ENCODE data around the gene ACSL4.
"Not testable (repeated sequence)": the region's sequence is repeated elsewhere in the genome, so short reads cannot be mapped to it uniquely, and the experiment has no call there.

Gene ACSL4

DNA sequence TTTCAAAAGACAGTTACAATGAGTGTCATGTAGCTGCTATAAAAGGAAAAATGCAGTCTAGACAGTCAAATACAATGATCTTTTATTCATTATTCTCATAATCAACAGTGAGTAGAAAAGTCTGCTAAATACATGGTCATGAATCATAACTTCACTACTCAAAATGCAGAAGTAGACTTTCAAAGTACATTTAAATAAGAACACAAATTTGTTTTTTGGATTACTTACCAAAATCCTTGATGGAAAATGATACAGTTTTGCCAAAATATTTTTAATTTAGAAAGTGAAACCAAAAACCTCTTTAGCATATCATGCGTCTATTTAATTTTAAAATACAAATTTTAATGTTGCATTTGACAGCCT, 4.9 kb downstream of the ACSL4 start:
- DNase-seq (ENCODE audit: low read depth): no peak

DNA sequence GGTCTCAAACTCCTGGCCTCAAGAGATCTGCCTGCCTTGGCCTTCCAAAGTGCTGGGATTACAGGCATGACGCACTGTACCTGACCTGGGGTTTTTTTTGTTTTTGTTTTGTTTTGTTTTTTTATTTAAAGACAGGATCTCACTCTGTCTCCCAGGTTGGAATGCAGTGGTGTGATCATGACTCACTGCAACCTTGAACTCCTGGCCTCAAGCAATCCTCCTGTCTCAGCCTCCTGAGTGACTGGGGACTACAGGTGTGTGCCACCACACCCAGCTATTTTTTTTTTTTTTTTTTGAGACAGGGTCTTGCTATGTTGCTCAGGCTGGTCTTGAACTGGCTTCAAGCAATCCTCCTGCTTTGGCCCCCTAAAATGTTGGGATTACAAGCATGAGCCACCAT, 8.1 kb downstream of the ACSL4 start:
- DNase-seq (ENCODE audit: low read depth): not testable (repeated sequence)

DNA sequence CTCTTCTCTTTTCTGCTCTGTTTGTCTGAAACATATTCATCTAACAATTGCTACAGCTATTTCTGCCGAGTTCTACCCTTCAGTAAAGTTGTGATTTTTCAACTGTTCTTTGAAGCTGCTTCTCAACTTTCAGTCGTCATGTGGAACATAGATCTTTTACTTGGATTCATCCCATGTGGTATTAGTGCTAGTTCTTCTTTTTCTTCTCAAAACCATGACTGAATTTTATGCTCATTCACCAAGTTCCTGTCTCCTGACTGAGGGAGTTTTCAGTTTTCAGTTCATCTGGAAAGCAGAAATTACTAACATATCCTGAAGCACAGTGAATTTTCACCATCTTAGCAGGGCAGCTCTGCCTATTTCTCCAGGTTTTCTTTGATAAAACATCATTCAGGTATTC, 12.1 kb downstream of the ACSL4 start:
- DNase-seq (ENCODE audit: low read depth): no peak

DNA sequence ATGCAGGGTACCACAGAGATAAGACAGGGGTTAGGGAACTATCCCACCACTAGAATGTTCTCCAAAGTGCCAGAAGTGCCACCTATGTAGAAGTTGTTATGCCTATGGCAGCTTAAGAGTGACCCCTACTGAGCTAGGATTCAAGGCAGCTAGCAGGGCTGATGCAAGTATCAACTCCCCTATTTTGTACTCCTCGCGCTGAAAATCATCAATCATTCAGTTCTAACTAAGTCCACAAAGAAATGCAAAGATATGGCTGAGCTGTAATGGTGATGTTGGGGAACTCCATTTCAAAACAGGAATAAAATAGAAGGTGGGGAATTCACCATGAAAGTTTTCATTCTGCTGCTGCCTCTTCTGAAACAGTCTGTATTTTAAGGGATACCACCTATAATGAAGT, 13.8 kb downstream of the ACSL4 start:
- no peak for DNase-seq (ENCODE audit: low read depth)

DNA sequence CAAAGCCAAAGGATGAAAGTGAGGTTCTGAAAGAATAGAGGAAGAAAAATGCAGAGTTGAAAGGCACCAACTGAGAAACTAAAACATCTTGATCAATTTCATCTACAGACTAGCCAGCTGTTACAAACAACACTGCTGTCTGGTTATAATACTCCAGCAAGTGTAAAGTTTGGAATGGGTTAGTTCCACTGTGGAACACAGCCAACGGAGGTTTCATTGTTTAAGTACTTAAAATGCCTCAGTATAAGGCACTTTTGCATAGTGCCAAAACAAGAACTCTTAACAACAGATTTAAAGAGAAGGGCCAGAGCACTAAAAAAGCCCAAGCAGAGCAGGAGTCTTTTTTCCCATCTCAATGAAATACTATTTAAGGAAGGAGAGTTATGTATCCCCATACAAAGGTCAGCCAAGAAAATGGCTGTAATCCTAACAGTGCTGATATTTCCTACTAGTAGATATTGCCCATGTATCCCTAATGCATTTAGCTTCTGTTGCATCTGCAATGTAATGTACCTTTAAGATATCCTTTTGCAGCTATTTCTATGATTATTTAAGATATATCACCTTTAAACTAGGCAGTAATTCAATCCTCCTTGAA, 16.5 kb downstream of the ACSL4 start:
- no peak for DNase-seq (ENCODE audit: low read depth)

DNA sequence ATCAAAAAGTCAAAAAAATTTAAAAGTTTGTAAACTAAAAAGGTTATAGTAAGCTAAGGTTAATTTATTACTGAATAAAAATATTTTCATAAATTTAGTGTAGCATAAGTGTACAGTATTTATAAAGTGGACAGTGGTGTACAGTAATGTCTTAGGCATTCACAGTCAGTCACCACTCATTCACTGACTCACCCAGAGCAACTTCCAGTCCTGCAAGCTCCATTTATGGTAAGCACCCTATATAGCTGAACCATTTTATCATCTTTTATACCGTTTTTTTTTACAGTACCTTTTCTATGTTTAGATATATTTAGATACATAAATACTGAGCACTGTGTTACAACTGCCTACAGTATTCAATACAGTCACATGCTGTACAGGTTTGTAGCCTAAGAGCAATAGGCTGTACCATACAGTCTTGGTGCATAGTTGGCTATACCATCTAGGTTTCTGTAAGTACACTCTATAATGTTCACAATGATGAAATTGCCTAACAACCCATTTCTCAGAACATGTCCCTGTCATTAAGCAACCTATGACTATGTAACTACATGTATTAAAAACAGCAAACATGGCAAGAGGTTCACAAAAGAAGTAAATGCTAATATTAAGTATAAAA, 18.6 kb downstream of the ACSL4 start:
- peak; percentile 83 for DNase-seq (ENCODE audit: low read depth)

DNA sequence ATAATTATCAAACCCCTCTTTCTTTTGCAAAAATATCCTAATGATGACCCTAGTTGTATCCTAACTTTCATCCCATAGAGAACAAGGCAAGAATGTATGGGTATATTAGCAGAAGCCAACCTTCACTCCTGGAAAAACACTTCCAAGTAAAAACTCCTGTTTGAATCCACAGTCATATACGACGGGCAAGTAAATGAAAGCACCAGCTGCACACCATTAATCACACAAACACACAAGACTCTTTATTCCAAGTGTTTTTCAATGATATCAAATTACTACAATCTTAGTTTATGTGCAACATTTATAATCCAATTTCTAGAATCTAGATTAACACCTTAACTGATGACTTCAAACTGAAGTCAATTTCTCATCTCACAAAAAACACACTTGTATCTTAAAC, 22.9 kb downstream of the ACSL4 start:
- no peak for DNase-seq (ENCODE audit: low read depth)

DNA sequence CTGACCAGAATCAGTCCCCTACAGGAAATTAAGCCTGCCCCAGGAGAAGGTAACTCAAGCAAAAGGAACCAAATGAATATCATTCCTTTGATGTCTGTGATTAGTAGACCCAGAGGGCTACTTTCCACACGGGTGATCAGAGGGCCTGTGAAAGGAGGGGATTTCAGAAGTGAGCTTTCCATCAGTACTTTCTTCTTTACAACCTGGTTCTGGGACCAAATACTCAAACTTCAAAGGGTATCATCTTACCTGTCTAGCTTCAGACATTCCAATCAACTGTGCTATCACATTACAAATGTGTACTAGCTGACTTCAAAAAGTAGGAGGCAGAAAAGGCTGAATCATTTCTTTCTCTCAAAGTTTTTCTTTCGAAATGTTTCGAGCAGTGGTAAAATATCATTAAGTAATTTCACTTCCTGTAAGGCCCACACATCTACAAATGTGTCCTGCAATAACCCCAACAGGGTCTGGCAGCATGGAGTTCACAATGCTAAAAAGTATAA, 23.9 kb downstream of the ACSL4 start:
- peak; percentile 57 for DNase-seq (ENCODE audit: low read depth)

DNA sequence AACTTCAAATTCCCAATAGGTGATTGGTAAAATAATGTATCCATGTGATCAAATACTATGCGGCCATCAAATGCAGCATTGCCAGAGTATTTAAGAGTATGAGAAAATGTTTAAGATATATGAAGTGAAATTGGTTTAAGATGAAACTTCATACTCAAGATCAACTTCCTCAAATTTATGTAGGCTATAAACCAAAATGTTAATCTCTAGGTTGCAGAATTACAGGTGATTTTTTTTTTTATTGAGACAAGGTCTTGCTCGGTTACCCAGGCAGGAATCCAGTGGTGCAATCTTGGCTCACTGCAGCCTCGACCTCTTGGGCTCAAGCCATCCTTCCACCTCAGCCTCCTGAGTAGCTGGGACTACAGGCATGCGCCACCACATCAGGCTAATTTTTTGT, 25.3 kb downstream of the ACSL4 start:
- DNase-seq (ENCODE audit: low read depth): no peak

DNA sequence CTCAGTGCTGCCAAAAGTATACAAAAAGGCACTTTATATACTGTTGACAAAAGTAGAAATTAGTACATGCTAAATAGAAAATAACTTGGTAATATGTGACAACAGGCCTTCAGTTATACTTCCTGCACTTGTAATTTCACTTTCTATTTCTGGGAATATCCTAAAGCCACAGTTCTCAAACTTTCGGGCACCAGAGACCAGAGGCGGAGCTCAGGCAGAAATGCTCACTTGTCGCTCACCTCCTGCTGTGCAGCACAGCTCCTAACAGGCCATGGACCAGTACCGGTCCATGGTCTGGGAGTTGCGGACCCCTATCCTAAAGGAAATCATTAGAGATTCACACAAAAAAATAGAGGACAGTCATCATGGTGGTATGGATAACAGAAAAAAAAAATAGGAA, 25.7 kb downstream of the ACSL4 start:
- DNase-seq (ENCODE audit: low read depth): no peak

DNA sequence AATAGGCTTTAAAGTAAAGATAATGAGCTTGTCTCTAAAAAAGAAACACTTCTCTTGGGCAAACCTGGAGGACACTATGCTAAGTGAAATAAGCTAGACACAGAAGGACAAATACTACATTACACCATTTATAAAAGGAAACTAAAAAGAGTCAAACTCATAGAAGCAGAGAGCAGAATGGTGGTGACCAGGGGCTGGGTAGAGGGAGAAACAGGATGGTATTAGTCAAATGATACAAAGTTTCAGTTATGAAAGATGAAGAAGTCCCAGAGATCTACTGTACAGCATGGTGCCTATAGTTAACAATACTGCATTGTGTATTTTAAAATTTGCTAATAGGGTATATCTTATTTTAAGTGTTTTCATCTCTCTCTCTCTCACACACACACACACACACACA, 28.5 kb downstream of the ACSL4 start:
- DNase-seq (ENCODE audit: low read depth): no peak

DNA sequence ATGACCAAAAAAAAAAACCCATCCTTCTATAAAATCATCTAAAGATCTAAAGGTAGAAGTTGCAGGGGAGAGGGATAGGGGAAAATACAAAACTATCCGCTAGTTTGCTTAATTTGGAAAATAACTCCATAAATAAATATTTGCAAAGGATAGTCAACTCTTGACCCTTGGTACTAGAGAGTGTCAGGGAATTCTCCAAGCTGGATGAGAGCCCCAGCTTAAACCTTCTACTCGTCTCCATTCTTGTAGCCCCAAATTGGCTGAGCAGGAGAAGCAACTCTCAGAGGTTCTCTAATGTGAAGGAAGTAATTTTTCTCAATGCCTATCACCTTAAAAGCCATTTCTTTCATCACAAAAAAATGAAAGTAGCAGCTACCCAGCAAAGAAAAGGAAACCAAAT, 35.2 kb downstream of the ACSL4 start:
- no peak for DNase-seq (ENCODE audit: low read depth)

DNA sequence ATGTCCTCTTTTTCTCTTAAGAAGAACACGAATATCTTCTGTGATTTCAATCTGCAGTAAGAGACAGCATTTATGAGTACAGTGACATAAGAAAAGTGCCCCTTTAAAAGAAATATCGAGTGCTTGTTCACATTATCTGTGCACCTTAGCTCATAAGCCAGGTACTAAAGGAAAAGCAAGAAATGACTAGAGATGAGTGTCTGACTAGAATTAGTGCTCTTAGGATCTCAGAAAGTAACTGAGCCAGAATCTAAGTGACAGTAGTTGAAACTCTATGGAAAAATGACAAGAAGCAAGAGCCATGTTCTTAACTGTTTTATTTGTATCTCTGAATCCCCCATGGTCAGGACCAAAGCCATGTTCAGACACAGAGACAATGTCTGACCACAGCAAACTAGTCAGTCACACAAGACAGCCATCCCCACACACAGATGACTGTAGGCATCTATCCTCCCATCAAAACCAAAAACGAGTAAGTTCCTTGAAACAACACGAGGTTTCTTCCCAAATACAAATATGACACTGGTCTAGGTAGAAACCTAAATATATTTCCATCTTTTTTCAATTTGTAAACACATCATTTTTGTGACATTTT, 36.8 kb downstream of the ACSL4 start:
- DNase-seq (ENCODE audit: low read depth): no peak

DNA sequence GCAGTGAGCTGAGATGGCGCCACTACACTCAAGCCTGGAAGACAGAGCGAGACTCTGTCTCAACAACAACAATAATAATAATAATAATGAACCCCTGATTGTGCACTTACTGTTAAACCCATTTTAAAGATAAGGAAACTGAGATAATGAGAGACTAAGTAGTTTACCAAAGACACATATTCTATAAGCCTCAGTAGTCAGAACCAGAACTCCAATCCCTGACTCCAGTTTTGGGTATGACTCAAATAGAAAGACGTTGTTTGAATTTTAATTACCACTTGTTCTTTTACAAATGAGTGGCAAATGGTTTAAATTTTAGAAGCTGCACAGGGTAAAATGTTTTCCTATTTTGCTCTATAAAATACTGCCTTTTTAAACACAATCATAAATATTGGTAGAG, 37.4 kb downstream of the ACSL4 start:
- no peak for DNase-seq (ENCODE audit: low read depth)

DNA sequence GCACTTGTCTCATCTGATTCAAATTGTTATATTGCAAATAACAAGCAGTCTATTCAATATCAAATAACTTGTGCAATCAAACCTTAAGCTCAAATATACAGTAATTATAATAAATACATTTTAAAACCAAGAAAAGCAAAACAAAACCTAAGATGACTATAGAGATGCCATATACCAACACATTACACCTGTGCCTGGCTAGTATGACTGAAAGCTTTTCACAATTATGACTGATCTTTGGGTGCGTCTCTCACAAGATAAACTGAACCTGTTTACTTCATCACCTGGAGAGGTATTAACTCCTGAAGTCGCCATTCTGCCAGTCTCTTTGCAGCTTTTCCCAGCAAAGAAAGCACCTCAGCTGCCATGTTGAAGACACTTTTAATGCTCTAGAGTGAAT, 41.3 kb downstream of the ACSL4 start:
- DNase-seq (ENCODE audit: low read depth): no peak

DNA sequence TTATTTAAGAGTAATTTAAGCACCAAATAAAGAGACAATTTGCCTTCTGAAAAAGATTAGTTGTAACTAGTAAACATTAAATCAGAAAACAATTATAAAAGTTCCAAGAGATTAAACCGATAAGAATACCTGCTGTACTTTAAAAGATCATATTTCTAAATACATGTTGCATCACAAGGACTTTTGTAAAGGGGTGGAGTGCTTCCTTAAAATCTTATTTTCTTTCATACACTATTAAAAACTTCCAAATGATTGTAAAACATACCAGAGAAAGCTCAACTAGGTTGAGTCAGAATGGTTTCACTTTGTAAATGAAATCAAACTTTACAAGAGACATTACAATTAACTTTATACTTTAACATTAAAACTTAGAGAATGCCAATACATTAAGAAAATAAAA, 41.8 kb downstream of the ACSL4 start:
- DNase-seq (ENCODE audit: low read depth): no peak

DNA sequence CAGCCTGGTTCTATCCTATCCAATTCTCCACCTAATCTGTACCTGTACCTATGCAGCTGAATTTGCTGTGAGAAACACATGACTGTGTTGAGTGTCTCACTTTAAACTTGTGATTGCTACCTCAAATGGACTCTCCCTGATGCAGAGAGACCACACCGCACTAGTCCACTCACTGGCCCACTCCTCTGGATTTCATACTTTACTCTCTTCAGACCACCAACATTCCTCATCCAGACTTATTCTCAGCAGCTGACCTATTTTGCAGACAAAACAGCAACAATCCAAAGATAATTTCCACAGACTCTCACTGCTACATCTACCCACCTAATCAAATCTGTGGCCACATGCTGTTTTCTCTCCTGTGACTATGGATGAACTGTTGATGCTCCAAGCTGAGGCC, 45.2 kb downstream of the ACSL4 start:
- DNase-seq (ENCODE audit: low read depth): no peak

DNA sequence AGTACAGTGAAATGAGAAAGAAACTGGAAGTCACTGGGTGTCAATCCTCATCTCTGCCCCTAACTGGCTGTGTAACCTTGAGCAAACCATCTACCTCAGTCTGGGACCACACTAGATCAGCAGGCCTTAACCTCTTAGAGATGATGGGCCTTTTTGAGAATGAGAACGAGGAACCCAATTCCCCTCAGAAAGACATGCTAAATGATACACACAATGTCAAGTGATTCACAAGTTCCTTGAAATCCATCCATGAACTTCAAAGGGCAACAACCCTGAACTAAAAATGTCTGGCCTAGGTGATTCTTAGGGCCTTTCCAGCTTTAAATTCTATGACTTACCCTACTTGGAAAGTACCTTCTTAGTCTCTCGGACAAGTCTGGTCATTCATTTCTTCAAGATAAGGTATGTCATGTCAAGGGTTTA, 47.4 kb downstream of the ACSL4 start:
- no peak for DNase-seq (ENCODE audit: low read depth)

DNA sequence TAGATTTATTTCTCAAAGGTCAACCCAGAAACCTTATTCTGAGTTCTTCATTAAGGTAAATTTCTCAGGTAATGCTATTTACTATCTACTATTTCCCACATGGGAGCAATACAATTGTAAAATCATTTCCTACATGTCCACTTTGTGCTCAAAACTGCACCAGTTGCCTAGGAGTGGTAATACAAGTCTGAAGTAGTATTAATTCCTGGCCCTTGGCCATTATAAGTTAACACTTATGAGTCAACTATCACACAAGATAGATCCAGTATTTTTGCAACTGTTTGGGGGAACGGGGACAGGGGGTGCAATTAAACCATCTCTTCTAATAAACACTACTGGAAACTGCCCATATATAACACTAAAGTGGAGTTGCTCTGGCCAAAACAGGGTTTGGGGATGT, 48.9 kb downstream of the ACSL4 start:
- no peak for DNase-seq (ENCODE audit: low read depth)

DNA sequence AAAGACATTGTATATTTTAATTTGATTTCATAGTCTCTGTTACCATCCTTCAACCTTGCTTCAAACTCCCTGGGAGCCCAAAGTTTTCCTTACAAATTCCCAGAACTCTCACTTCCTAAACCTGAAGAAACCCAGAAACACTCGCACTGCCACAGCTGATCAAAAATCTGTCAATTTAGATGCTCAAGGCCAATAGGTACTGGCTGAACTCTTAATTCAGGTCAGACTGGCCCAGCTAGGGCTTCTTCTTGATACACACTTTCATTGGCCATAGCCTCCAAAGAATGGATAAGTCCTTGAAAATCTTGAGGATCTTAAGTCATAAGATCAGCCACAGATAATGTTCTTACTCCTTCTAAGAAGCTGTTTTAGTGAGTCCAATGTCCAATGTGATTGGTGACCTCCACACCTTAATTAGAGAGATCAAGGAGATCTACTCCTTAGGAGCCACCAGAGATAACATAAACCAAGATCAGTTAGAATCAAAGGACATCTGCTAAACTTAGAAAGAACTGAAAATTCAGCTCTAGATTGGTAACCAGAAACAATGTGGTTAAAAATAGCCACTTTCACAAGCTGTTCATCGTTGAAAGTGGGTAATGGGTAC, 51.5 kb downstream of the ACSL4 start:
- no peak for DNase-seq (ENCODE audit: low read depth)

DNA sequence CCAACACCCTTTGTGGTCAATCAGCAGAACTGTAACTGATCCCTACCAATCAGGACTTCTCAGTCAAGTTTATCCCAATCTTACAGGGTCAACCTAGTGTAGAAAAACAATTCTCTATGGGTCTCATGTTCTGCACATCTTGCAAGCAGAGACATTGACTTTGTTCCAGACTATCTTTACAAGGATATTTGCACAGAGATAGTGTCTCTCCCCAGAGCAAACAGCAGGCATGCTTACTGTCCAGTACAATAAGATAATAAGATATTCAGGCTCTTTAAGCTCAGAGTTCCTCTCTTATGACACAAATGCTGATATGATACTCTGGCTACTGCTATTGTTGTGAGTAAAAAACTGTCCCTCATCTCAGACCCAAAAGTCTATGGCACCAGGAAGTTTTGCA, 53.2 kb downstream of the ACSL4 start:
- no peak for DNase-seq (ENCODE audit: low read depth)

DNA sequence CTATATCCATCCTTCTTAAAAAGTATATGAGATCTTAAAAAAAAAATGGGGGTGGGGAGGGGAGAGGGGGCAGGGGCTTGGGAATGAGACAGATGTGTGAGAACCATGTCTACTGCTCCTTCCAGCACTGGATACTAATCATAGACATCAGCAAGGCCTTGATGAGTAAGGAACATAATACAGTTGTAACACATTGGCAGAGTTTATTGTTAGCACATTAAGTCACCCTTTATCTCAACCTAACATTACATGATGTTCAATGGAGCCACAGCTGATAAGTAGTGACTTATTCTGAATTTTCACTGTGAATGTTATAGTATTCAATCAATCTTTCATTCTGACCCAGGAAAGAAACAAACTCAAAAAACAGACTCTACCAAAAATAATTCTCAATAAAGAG, 60.8 kb downstream of the ACSL4 start:
- no peak for DNase-seq (ENCODE audit: low read depth)

DNA sequence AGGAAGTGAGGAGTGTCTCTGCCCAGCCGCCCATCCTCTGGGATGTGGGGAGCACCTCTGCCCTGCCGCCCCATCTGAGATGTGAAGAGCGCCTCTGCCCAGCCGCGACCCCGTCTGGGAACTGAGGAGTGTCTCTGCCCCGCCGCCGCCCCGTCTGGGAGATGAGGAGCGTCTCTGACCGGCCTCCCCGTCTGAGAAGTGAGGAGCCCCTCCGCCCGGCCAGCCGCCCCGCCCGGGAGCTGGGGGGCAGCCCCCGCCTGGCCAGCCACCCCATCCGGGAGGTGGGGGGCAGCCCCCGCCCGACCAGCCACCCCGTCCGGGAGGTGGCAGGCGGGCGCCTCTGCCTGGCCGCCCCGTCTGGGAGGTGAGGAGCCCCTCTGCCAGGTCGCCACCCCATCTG, 61.9 kb downstream of the ACSL4 start:
- DNase-seq (ENCODE audit: low read depth): not testable (repeated sequence)

DNA sequence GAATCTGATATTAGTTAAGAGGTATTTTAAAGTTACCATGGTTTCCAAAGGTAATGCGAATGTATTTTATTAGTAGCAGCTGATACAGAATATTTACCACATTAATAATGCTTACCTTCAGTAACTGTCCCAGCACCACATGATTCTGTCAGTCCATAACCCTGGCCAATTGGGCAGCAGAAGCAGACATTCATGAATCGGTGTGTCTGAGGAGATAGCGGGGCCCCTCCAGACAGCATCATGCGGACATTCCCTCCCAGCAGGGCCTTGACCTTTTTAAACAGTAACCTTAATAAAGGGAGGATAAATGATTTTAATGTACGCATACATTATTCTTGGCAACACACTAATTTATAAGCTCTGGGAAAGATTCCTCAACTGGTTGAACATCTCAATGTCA, 65.1 kb downstream of the ACSL4 start:
- DNase-seq (ENCODE audit: low read depth): no peak
